Right renal pelvis (tissue), 4 donors: ENCODE measurements around the gene KRTAP12-4. TPM values are rescaled to one million over a fixed set of nuclear protein-coding genes. Genes with fewer than 3 reads are reported as not detected.
"Not testable (repeated sequence)": the region's sequence is repeated elsewhere in the genome, so short reads cannot be mapped to it uniquely, and the experiment has no call there.

Experiments
- DNase-seq, 4 donors: peaks; one replicate each; pipeline ENCODE4 v3.0.0-alpha.2; 2013; ENCODE audit warnings: low read depth in 4 of 4, low spot score in 3 of 4, missing footprints in 1 of 4
- polyA plus RNA-seq, 4 donors: library from polyadenylated mRNA; unstranded; fragments of 120-200 nt; gene quantifications; one replicate each; pipeline ENCODE4 v1.2.1, GENCODE V29; 2013; ENCODE audit not compliant: insufficient read length in 4 of 4

KRTAP12-4 gene, protein sequence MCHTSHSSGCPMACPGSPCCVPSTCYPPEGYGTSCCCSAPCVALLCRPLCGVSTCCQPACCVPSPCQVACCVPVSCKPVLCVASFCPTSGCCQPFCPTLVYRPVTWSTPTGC
- not detected for polyA plus RNA-seq

DNA sequence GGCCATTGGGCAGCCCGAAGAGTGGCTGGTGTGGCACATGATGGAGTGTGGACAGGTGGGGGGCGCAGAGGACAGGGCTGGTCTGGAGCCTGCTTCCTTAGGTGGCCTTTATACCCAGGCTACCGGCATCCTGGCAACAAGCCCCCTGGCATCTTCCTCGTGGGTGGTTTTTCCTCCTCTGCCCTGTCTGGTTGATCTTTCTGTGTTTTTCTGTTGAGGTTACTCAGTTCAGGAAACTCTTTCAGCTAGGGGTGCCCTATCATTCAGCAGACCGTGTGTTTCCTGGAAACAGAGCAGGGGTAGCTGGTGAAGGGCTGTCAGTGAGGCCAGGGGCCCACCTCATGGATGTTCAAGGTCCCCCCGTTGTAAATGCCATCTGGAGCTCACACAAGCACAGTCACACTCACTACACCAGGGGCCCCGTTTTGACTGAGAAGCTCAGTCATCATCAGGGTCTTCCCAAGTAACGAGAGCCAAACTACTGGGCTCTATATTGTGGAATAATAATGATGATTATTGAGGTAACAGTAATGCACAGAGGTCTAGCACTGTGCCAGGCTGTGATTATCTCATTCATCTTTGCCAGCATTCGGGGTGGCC is at the start of gene KRTAP12-4:
Gene KRTAP12-4, minus strand, starts transcription at position 84 of the 600 bp plus-strand sequence. Its CDS starts 45 bp downstream, at position 39.
- no peak for DNase-seq

GRCh38 chr21:44703731-44704635 is 49.5 kb upstream of the KRTAP12-4 start:
- no peak for DNase-seq

DNA sequence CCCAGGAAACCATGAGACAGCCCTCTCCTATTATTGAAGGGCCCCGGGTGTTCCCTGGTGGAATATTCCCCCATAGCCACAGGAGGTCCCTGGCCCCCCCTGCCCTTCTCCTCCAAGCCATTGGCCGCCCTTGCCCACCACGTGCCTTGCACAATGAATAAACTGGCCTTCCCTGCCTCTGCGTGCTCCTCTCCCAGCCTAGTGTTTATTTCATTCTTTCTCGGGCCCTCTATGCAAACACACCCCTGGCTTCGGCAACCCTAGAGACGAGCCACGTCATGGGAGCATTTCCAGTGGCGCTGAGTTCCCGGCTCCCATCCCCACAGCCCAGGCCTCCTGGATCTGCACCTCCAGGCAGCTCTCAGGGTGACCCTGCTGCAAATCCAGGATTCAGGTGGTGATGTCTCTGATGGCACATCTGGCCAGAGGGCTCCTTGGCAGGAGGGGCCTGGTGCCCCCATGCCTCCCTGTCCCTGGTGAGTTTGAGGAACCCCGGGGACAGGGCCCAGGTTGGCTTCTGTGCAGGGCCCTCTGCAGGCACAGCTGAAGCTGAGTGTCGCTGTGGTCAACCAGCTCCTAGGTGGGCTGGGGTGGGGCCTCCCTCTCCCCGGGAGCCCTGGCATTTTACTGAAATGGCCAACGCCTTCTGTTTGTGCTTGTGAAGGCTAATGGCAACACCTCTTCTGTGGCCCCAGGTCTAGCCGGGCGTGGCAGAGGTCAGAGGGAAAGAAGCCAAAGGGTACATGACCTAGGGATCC is 48.7 kb upstream of the KRTAP12-4 start:
- DNase-seq, result no peak

DNA sequence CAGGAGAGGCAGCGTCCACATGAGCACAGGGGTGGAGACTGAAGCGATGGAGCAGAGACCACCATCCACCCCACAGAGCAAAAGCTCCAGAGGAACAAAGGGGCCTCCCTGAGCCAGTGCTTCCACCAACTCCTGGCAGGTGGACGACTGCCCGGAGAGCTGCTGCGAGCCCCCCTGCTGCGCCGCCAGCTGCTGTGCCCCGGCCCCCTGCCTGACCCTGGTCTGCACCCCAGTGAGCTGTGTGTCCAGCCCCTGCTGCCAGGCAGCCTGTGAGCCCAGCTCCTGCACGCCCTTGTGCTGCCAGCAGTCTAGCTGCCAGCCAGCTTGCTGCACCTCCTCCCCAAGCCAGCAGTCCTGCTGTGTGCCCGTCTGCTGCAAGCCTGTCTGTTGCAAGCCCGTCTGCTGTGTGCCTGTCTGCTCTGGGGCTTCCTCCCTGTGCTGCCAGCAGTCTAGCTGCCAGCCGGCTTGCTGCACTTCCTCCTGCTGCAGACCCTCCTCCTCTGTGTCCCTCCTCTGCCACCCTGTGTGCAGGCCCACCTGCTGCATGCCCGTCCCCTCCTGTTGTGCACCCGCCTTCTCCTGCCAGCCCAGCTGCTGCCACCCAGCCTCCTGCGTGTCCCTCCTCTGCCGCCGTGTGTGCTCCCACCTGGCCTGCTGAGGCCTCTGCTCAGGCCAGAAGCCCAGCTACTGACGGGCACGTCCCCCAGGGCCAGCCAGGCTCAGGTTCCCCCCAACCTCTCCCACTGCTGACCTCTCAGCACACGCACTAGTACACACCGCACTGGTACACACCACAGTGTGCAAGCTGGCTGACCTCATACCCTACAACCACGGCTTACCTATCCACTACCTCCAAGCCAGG is 47.9 kb upstream of the KRTAP12-4 start:
- no peak for DNase-seq

GRCh38 chr21:44701541-44701940 is 47.1 kb upstream of the KRTAP12-4 start:
- DNase-seq, result no peak

GRCh38 chr21:44701023-44701400 is 46.6 kb upstream of the KRTAP12-4 start:
- DNase-seq, result no peak

DNA sequence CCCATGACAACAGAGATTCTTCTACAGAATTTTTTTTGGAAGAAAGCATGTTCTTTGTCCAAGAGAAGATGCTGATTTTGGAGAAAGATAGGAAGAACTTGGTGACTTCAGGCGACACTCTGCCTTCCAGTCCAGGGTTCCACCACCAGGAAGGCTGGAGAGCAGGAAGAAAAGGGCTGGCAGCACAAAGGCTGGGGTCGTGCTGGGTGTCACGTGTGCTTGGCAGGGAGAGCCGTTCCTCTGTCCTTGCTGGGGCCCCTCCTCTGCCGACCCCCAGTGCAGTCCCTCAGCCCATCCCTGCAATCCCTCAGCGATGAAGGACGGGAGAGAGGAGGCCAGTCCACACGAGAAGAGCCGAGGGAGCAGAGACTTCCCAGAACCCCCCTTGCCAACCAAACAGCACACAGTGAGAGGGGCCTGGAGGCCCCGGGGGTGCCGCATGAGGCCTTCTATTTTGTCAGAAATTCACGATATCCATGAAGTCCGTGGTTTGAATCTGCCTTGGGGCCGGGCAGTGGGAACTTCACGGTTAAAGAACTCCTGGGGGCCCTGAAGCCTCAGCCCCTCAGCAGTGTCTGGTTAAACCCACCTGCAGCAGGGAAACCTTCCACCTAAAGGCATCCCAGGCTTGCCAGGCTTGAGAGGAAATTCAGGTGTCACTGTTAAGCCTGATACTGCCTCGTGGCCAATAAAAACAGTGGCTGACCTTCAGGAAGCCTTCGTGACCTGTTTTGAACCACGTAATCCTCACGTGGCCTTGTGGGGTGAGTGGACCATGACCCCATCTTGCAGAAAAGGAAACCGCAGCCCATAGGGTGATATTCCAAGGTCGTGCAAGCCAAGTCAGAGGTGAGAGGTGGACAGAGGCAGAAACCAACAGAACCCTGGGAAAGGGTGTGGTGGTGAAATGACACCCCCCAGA is 45.9 kb upstream of the KRTAP12-4 start:
- no peak for DNase-seq

DNA sequence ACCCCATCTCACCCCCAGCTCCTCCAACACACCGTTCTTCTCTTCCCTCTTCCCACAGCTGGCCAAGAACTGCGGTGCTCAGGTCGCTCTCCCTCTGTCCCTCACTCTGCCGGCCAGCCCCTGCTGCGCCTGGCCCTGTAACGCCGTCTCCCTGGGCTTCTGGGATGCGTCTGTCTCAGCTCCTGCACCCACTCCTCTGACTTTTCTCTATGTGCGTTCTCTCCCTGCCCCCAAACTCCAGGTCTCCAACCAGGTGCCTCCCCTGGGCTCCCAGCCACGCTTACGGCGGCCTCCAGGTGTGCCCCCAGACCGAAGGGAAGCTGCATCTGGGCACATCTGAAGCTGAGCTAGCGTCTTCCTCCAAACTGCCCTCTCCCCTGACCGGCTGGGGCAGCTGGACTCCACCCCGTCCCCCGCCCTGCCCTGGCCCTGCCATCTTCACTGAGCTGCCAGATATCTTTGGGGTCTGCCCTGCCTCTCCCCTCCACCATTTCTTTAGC is 45.1 kb upstream of the KRTAP12-4 start:
- DNase-seq, result no peak

GRCh38 chr21:44697811-44698734 is 43.6 kb upstream of the KRTAP12-4 start:
- DNase-seq, result no peak

DNA sequence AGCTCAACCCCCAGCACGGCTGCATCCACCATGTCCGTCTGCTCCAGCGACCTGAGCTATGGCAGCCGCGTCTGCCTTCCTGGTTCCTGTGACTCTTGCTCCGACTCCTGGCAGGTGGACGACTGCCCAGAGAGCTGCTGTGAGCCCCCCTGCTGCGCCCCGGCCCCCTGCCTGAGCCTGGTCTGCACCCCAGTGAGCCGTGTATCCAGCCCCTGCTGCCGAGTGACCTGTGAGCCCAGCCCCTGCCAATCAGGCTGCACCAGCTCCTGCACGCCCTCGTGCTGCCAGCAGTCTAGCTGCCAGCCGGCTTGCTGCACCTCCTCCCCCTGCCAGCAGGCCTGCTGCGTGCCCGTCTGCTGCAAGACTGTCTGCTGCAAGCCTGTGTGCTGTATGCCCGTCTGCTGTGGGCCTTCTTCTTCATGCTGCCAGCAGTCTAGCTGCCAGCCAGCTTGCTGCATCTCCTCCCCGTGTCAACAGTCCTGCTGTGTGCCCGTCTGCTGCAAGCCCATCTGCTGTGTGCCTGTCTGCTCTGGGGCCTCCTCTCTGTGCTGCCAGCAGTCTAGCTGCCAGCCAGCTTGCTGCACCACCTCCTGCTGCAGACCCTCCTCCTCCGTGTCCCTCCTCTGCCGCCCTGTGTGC is 42.8 kb upstream of the KRTAP12-4 start, which contains the start of gene KRTAP10-12:
Gene KRTAP10-12, plus strand, starts transcription at position 1 of the 639 bp plus-strand sequence. Its CDS starts 30 bp downstream, at position 31.
- DNase-seq, result not testable (repeated sequence)

DNA sequence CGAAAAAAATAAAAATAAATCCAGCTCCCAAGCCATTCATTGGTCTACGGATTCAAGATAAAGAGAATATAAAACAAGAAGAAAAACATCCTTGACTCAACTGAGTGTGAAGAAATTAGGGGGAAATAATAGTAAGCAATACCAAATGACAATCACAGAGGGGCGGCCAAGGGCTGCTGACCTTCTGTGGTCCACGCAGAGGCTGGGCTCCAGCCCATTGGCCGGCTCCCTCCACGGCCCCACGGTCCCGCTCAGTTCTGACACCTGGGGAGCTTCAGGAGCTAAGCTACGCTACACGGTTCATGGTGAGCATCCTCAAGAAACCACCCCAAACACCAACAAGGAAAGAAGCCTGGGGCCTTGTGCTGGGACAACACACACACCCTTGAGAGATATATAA is 42.1 kb upstream of the KRTAP12-4 start:
- no peak for DNase-seq

- no peak for DNase-seq
Observed at GRCh38 chr21:44695641-44696040, 41.2 kb upstream of the KRTAP12-4 start.

DNA sequence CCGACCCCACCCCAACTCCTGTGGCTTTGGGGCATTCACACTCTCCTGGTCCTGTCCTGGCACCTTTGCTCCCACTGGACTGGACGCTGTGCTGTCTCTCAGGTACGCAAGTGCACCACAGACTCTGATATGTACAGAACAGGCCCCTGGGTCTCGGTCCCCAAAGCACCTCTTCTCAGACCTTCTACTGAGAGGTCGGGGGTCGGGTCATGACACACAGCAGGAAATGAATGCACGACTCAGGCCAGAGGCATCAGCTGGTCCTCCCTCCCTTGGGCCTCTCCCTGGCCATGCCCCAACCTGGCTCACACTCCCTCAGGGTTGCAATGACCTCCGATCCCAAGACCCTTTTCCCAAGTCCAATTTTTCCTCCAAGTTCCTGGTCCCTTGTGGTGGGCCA is 40.7 kb upstream of the KRTAP12-4 start:
- DNase-seq, result no peak

DNA sequence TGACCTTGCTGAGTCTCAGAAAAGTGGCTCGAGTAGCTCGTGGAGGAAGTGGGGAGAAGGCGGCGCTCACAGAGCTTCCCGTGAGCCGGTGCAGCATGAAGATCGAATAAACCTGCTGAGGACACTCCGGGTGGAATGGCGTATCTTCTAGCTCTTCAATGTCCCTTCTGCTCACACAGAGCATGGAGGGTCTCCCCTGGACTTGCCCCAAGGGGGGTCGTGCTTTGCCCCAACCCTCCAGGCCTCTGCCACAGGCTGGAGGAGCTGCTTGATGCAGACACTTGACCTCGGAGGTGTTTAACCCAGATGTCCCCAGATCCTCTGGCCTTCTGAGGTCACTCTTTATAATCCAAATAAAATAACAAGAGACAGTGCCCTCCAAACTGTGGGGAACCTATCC is 40.3 kb upstream of the KRTAP12-4 start:
- DNase-seq, result no peak

- no peak for DNase-seq
Observed at GRCh38 chr21:44692798-44693512, 38.5 kb upstream of the KRTAP12-4 start.

DNA sequence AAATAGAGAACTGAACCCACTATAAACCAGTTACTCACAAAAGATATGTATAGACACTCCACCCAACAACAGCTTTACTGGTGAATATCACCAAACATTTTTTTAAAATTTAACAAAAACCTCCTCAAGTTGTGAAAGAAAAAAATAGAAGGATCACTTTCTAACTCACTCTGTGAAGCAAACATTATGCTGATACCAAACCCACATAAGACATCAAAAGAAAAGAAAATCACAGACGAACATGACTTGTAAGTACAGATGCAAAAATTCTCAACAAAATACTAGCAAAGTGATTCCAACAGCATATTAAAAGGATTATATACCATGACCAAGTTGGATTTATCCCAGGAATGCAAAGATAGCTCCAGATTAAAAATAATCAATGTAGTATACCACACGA is 37.2 kb upstream of the KRTAP12-4 start:
- no peak for DNase-seq
